ENCODE data around the gene TMEM132C. TPM values are rescaled to one million over a fixed set of nuclear protein-coding genes. Genes with fewer than 3 reads are reported as not detected.

Gene TMEM132C
- total and polyA plus RNA-seq, 4 donors = 0.05 to 0.08 (median 0.05) TPM; not detected in 1

GRCh38 chr12:128607641-128608040, 340.7 kb downstream of the TMEM132C start:
- no peak overlapping the region for H3K27ac ChIP-seq (ENCODE audit: low read depth in 1 of 2, low read length in 2 of 2)
- H3K9me3 ChIP-seq (ENCODE audit: control insufficient read depth in 4 of 4, low read length in 3 of 4) = no peaks in the 10 kb centered on the region
- H3K27me3 ChIP-seq (ENCODE audit: control insufficient read depth in 4 of 4, insufficient read depth in 4 of 4, low read length in 3 of 4) = peaks cover 0 to 2% (median 0%) of the 10 kb centered on the region in 4 donors
- H3K36me3 ChIP-seq (ENCODE audit: control insufficient read depth in 4 of 4, insufficient read depth in 3 of 4, low read depth in 1 of 4, low read length in 3 of 4) = no peaks in the 10 kb centered on the region
- H3K4me1 ChIP-seq (ENCODE audit: control insufficient read depth in 4 of 4, insufficient read depth in 4 of 4, low read length in 3 of 4) = no peaks in the 10 kb centered on the region
- no peak overlapping the region for H3K4me3 ChIP-seq (ENCODE audit: low read depth in 1 of 3, low read length in 3 of 3)
- no peak overlapping the region for H3K9ac ChIP-seq (ENCODE audit: low read depth in 1 of 2, low read length in 2 of 2)
- WGBS = 71% methylated on average over 4 of the region's 4 CpGs
- no peak for DNase-seq (ENCODE audit: low spot score)
- TF ChIP-seq CTCF (IDR thresholded peaks at IDR 0.05; ENCODE audit: low read depth, low read length, missing input control) = no peak
- TF ChIP-seq, protein P1, sequence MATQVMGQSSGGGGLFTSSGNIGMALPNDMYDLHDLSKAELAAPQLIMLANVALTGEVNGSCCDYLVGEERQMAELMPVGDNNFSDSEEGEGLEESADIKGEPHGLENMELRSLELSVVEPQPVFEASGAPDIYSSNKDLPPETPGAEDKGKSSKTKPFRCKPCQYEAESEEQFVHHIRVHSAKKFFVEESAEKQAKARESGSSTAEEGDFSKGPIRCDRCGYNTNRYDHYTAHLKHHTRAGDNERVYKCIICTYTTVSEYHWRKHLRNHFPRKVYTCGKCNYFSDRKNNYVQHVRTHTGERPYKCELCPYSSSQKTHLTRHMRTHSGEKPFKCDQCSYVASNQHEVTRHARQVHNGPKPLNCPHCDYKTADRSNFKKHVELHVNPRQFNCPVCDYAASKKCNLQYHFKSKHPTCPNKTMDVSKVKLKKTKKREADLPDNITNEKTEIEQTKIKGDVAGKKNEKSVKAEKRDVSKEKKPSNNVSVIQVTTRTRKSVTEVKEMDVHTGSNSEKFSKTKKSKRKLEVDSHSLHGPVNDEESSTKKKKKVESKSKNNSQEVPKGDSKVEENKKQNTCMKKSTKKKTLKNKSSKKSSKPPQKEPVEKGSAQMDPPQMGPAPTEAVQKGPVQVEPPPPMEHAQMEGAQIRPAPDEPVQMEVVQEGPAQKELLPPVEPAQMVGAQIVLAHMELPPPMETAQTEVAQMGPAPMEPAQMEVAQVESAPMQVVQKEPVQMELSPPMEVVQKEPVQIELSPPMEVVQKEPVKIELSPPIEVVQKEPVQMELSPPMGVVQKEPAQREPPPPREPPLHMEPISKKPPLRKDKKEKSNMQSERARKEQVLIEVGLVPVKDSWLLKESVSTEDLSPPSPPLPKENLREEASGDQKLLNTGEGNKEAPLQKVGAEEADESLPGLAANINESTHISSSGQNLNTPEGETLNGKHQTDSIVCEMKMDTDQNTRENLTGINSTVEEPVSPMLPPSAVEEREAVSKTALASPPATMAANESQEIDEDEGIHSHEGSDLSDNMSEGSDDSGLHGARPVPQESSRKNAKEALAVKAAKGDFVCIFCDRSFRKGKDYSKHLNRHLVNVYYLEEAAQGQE (IDR thresholded peaks at IDR 0.05) = no peak
- no peak for TF ChIP-seq HNF4G (IDR thresholded peaks at IDR 0.05)
- TF ChIP-seq RXRA (IDR thresholded peaks at IDR 0.05) = no peak
- no peak for TF ChIP-seq MAX (IDR thresholded peaks at IDR 0.05)
- no peak for TF ChIP-seq SP1 (IDR thresholded peaks at IDR 0.05)
- TF ChIP-seq YY1 (IDR thresholded peaks at IDR 0.05) = no peak
- no peak for TF ChIP-seq FOXA1 (IDR thresholded peaks at IDR 0.05)
- TF ChIP-seq TAF1 (conservative IDR thresholded peaks at IDR 0.05) = no peak
- TF ChIP-seq HNF4A (conservative IDR thresholded peaks at IDR 0.05) = no peak
- no peak for TF ChIP-seq FOXA2 (IDR thresholded peaks at IDR 0.05)

DNA sequence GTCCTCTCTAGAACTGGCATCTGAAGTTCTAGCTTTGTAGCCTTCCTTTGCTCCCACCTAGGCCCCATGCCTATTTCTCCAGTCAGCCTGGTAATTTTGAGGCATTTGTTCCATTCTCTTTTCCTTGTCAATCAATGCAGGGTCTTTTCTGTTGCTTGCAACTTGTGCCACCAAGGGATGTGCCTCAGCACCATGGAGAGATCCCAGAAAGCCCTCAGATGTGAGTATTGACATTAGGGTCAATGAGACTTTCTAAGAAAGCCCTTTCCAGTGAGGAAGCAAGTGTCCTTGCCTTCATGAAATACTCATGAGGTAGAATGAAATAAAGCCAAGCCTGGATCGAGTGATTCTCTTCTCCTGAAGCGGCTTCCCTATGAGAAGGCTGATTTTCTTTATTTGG, 342.9 kb downstream of the TMEM132C start:
- H3K4me3 ChIP-seq (ENCODE audit: low read depth in 1 of 3, low read length in 3 of 3) = no peak overlapping the region
- TF ChIP-seq, protein P2, sequence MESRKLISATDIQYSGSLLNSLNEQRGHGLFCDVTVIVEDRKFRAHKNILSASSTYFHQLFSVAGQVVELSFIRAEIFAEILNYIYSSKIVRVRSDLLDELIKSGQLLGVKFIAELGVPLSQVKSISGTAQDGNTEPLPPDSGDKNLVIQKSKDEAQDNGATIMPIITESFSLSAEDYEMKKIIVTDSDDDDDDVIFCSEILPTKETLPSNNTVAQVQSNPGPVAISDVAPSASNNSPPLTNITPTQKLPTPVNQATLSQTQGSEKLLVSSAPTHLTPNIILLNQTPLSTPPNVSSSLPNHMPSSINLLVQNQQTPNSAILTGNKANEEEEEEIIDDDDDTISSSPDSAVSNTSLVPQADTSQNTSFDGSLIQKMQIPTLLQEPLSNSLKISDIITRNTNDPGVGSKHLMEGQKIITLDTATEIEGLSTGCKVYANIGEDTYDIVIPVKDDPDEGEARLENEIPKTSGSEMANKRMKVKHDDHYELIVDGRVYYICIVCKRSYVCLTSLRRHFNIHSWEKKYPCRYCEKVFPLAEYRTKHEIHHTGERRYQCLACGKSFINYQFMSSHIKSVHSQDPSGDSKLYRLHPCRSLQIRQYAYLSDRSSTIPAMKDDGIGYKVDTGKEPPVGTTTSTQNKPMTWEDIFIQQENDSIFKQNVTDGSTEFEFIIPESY (IDR thresholded peaks at IDR 0.05) = no peak
- TF ChIP-seq FOXA2 (IDR thresholded peaks at IDR 0.05) (no peak), SP1 (IDR thresholded peaks at IDR 0.05) (no peak)
- TF ChIP-seq, protein P3, sequence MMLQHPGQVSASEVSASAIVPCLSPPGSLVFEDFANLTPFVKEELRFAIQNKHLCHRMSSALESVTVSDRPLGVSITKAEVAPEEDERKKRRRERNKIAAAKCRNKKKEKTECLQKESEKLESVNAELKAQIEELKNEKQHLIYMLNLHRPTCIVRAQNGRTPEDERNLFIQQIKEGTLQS (IDR thresholded peaks at IDR 0.05) = no peak
- TF ChIP-seq, protein P1 (IDR thresholded peaks at IDR 0.05) = peak; percentile 55
- DNase-seq (ENCODE audit: low spot score) = no peak
- WGBS = 80% methylated on average over 2 of the region's 2 CpGs
- H3K9ac ChIP-seq (ENCODE audit: low read depth in 1 of 2, low read length in 2 of 2) = no peak overlapping the region
- no peak overlapping the region for H3K27ac ChIP-seq (ENCODE audit: low read depth in 1 of 2, low read length in 2 of 2)
- H3K4me1 ChIP-seq (ENCODE audit: control insufficient read depth in 4 of 4, insufficient read depth in 4 of 4, low read length in 3 of 4) = no peaks in the 10 kb centered on the region
- no peaks in the 10 kb centered on the region for H3K36me3 ChIP-seq (ENCODE audit: control insufficient read depth in 4 of 4, insufficient read depth in 3 of 4, low read depth in 1 of 4, low read length in 3 of 4)
- peaks cover 0 to 2% (median 0%) of the 10 kb centered on the region in 4 donors for H3K27me3 ChIP-seq (ENCODE audit: control insufficient read depth in 4 of 4, insufficient read depth in 4 of 4, low read length in 3 of 4)
- no peaks in the 10 kb centered on the region for H3K9me3 ChIP-seq (ENCODE audit: control insufficient read depth in 4 of 4, low read length in 3 of 4)

All from liver (tissue), 9 donors.